RKO (cell line): ENCODE data around the gene CNGA1.
"Not testable (repeated sequence)": the region's sequence is repeated elsewhere in the genome, so short reads cannot be mapped to it uniquely, and the experiment has no call there.

ENCODE experiments used
- DNase-seq: peaks from one replicate; pipeline ENCODE4 v3.0.0-alpha.2; 2016; ENCODE audit warnings: low spot score

Gene CNGA1

DNA sequence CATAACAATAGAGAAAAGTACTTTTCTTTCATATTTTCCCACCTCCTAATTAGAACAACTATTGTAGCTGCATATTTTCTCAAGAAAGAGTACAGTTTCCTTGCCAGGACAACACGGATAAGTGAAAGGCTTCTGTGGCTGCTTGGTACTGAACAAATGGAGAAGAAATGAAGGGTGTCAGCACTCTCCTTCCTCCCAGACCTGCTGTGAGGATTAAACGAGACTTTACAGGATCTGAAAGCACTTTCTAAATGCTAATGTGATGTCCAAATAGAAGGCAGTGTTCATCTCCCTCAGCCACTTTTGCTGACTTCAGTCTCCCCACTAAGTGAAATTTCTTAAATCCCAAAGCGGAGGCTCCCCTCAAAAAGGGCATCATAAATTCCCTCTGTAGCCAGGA, 14.0 kb upstream of the CNGA1 start:
- DNase-seq = no peak

DNA sequence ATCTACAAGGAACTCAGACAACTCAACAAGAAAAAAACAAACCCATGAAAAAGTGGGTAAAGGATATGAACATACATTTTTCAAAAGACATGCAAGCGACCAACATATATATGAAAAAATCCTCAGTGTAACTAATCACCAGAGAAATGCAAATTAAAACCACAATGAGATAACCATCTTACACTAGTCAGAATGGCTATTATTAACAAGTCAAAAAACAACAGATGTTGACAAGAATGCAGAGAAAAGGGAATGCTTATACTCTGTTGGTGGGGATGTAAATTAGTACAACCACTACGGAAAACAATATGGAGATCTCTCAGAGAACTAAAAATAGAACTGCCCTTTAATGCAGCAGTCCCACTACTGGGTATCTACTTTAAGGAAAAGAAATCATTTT, 12.2 kb upstream of the CNGA1 start:
- no peak for DNase-seq

DNA sequence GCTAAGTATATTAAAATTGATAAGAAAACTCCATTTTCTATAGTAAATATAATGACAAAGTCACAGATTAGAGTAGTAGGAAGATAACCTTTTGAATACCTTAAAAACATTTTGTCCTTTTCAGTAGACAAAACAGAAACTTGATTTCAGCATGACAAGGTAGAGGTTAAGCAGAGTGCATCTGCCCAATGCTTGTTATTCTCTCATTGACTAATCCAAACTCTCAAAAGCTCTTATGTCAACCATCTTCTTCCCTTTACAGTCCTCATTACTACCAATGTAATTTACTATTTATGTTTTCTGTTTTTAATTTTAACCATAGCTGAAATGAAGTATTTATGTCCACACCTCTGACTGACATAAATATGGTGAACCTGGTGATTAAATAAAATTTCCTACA, 11.2 kb upstream of the CNGA1 start:
- DNase-seq = no peak

DNA sequence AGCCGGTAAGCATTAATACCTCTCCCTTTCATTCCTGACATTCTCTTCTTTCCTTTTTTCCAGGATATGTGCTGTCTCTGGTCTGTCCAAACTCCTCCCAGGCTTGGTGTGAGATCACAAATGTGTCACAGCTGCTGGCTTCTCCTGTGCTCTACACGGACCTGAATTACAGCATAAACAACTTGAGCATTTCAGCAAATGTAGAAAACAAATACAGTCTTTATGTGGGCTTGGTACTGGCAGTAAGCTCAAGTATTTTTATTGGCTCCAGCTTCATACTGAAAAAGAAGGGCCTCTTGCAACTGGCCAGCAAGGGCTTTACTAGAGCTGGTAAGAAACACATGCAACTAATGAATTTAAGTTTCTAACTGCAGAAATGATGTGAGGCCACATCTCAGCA, 8.5 kb upstream of the CNGA1 start:
- DNase-seq = no peak

DNA sequence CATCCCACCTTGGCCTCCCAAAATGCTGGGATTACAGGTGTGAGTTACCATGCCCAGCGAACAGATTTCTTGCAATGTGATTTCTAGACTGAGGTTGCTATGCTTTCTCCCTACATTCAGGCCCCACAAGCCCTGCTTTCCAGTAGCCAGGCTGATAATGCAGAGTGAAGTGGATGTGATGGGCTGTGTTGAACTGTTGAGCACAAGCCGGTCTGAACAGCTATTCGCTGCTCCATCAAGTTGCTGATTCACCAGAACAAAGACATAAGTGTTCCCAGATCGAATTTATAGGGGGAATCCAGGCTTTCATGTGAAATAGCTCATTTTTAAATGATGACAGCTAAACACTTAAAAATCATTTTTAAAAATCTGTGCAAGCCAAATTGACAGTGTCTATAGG, 8.0 kb upstream of the CNGA1 start:
- DNase-seq = no peak

DNA sequence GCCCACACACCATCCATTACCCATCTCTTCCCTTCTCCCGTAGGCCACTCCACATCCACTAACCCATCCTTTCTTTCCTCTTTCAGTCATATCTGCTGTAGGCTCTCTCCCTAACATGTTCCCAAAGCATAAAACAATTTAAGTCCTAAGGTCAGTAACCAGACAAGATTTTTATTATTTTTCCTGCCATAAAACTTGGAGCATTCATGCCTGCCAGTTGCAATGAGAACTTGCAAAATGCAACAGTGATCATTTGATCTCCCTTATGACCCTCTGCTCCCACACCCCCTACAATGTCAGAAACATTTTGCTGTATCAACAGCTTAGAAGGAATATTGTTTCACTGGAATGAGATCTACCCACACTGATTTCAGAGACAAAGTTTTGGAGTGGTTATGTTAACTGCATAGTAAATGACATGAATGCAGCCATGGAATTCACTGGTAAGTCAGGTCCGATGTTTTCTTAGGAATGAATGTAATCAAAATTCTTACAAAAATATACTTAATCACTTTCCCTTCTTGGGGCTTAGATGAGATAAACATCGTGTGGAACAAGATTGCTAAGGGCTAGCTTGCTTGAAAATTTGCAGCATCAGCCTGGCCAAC, 5.8 kb upstream of the CNGA1 start:
- DNase-seq = no peak

DNA sequence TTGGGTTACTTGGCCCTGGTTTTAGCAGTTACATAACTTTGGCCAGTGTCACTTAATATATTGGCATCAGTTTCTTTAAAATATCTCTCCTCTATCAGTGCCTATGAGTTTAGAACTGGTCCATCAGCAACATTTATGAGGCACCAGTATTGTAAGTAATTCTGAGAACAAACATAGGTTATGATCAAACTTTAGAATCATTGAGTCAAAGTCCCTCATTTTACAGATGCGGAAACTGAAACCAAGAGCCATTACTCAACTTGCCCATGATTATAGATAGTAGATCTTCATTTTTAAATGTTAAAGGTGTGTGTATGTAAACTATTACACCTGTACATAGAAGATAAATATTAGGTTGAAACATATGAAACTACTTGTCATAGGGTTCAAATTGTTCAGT, 4.6 kb upstream of the CNGA1 start:
- DNase-seq = no peak

DNA sequence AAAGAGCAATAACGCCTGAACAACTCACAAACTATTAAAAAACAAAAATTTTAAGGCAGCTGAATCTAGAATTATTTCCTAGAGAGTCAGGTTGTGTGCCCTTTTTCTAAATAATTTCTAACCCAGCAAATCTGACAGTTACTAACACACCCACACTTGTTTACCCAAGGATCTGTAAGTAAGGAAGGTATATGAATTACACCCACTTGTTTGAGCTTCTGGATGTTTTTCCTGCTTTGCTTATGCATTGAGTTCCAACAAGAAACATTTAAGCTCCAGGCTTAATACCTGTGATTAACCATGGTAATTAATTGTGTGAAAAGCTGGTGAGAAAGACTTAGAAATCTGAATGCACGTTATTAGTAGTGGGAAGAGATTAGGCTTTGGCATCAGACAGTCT, 1.6 kb upstream of the CNGA1 start:
- DNase-seq = no peak

DNA sequence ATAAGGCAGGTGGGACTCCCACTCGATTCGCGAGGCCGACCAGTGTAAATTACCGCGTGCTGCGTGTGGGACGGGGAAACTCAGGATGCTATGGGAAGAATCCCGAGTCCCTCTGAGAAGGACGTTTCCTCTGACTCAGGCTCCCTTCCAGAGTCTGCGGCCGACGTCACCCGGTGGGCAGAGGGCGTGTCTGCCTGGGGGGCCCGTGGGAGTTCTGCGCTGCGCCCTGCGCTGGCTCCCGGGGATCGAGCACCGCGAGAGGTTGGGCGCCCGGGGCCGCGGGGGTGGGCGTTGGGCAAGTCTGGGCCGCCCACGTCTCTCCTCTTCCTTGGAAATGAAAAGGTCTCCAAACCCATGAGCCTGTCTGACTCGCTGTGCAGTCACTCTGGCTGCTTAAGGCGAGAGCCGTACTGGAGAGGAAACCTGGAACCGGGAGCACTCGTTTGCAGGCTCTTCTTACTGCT, 659 bp upstream of the CNGA1 start:
- peak; percentile 90 for DNase-seq

DNA sequence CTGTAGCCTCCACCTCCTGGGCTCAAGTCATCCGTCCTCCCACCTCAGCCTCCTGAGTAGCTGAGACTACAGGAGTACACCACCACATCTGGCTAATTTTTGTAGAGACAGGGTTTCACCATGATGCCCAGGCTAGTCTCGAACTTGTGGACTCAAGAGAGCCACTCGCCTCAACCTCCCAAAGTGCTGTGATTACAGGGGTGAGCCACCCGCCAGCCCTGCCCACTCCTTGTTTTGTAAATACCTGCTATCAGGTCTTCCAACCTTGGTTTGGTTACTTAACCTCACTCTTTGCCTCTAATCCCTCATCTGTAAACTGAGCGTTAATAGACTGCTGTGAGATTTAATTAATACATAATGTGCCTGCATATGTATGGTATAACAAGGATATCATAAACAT, 803 bp downstream of the CNGA1 start:
- DNase-seq = no peak

DNA sequence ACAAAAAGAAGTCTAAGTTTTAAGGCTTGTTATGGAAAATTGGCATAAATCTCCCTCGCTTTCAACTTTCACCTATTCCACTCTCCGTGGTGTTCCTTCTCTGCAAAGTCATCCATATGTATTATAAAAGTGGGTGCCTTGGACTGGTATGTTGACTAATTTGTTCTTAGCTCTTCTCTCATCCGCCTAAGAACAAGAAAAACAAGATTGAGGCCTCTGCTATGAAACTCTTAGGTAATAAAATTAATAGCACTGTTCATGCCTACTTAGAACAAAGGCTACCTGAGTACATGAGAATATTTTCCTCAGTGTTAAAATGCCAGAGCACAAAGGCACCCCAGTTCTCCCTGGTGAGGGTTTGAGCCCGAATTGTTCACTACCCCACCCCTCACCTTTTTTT, 1.3 kb downstream of the CNGA1 start:
- no peak for DNase-seq

DNA sequence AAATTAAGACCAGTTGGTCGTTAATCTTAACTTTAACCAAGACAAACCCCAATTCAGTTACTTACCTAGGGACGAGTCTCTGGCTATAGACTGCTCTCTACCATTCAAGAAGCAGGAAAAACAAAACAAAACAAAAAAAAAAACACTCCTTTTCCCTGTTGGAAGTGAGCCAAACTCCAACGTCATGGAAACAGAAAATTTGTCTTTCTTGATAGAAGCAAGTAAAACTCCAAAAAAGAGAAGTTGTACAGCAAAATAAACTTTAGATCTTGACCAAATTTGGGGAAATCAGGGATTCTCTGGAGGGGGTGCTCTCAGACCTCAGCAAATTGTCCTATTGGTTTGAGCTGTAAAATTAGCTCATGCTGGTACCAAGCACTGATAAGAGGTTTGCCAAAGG, 3.7 kb downstream of the CNGA1 start:
- no peak for DNase-seq

DNA sequence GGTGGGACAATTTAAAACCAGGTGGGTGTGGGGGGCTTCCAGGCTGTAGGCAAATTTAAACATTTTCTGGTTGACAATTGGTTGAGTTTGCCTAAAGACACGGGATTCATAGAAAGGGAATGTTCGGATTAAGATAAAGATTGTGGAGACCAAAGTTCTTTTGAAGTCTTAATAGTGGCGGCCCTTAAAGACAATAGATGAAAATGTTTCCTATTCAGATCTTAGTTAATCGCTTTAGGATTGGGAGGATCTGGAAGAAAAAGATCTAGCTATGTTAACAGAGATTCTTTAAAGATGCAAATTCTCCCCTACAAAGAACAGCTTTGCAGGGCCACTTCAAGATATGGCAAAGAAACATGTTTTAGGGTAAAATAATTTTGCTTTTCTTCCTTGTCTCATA, 4.8 kb downstream of the CNGA1 start:
- DNase-seq = no peak

DNA sequence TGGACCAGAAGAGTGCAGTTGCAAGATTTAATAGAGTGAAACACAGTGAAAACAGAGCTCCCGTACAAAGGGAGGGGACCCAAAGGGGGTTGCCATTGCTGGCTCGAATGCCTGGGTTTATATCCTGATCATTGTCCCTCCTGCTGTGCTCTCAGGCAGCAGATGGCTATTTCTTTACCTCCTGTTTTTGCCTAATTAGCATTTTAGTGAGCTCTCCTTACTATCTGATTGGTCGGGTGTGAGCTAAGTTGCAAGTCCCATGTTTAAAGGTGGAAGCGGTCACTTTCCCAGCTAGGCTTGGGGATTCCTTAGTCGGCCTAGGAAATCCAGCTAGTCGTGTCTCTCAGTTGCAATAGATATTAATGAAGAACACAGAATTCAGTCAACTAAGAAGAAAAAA, 5.6 kb downstream of the CNGA1 start:
- DNase-seq = not testable (repeated sequence)

DNA sequence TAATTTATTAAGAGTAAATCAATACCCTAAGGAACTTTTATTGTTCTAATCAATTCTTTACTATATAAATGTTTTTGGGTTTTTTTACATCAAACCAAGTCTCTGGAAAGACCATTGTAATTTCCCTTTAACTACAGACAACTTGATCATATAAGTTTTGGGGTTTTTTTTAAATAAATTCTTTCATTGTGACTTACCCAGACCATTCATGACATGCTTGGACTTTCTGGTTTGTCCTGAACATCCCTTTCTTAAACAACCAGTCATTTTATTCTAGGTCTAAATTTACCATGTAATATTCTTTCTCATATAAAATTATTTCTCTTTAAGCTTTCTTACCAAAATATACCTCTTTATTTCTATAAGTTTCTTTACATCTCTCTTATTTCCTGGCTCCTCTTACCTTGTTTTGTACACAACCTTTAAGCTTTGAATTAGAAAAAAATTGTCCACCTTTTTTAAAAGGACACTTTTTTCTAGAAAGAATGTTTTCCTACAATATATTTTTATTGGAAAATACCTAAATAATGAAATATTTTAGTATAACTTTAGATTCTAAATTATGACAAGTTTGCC, 8.4 kb downstream of the CNGA1 start:
- DNase-seq = no peak

DNA sequence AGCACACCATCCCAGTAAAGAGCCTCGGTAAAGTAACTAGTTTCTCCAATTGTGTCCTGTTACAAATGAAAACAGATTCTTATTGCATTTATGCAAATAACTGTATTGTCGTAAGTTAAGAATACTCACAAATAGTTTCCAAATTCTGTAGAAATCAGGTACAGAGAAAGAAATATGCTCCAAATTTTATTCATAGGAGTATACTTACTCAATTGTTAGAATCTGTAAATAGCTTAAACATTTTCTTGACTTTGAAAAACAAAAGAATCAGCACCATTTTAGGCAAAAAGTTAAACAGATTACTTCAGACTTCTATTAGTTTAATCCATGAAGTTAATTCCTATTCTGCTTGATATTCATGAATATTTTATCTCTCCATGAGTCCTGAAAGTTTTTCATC, 10.7 kb downstream of the CNGA1 start:
- DNase-seq = no peak

DNA sequence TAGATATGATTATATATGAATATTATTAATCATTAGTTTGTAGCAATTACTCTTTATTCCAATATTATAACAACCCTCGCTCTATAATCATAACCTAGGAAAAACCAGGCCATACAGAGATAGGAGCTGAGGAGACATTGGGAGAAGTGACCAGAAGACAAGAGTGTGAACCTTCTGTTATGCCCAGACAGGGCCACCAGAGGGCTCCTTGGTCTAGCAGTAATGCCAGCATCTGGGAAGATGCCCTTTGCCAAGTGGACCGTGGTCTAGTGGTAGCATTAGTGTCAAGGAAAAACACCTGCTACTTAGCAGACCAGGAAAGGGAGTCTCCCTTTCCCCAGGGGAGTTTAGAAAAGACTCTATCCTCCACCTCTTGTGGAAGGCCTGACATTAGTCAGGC, 12.9 kb downstream of the CNGA1 start:
- peak; percentile 41 for DNase-seq

DNA sequence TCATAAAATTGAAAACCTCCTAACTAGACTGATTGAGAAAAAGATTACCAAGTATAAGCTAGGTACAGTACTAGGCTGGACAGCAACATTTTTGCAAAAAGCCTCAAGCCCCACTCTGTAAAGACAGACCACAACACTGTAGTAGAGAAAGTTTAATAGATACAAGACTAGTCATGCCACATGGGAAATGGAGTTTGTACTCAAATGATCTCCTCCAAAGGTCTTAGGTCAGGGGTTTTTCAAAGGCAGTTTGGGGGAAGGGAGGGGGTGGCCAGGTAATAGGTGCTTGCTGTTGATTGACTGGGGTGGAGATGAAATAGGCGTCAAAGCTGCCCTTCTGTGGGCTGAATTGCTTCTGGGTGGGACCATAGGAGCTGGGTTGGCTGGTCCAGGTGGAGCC, 14.2 kb downstream of the CNGA1 start:
- no peak for DNase-seq

DNA sequence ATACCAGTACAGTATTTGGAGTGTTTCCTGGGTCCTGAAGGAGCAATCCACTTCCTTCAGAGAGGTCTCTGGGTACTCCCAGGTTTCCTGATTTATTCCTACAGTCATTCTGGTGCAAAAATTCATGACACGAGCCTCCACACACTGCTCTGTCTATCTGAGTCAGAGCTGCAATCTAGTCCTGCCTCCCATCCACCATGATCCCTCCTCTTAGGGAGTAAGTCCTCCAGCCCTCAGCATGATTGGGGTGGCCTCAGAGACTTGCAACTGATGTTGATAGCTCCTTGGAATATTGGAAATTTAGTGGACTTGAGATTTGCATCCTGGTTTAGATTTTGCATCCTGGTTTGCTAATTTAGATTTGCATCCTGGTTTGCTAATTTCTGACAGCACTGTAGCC, 20.5 kb downstream of the CNGA1 start:
- DNase-seq = no peak

DNA sequence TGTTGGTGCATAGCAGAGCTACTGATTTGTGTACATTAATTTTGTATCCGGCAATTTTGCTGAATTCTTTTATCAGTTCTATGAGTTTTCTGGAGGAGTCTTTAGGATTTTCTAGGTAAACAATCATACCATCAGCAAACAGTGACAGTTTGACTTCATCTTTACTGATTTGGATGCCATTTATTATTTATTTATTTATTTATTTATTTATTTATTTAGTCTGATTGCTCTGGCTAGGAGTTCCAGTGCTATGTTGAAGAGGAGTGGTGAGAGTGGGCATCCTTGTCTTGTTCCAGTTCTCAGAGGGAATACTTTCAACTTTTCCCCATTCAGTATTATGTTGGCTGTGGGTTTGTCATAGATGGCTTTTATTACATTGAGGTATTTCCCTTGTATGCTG, 24.0 kb downstream of the CNGA1 start:
- DNase-seq = not testable (repeated sequence)

DNA sequence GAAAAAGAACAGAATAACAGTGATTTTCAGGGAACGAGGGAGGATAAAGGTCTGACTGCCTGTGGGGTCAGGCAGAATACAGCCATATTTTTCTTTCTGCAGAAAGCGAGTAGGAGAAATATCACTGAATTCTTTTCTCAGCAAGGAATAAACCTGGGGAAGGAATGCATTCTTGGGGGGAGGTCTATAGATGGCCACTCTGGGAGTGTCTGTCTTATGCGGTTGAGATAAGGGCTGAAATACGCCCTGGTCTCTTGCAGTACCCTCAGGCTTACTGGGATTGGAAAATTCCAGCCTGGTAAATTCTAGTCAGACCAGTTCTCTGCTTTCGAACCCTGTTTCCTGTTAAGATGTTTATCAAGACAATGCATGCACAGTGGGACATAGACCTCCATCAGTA, 26.3 kb downstream of the CNGA1 start:
- no peak for DNase-seq

DNA sequence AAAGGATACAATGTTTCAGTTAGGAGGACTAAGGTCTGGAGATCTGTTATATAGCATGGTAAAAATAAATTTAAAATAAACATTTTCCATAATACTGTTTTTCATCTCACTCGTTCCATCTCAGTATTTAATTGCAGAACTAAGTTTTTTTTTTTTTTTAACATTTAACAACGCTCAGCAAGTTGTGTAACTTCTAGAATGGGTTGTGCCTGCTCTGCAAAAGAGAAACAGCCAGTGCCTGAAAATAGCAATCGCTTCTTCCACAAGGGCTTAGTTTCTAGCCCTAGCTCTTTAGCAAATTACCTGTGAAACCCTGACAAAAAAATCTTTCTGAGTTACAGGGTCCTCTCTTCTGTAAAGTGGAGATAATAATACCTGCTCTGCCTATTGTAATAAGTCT, 41.9 kb downstream of the CNGA1 start:
- DNase-seq = no peak

DNA sequence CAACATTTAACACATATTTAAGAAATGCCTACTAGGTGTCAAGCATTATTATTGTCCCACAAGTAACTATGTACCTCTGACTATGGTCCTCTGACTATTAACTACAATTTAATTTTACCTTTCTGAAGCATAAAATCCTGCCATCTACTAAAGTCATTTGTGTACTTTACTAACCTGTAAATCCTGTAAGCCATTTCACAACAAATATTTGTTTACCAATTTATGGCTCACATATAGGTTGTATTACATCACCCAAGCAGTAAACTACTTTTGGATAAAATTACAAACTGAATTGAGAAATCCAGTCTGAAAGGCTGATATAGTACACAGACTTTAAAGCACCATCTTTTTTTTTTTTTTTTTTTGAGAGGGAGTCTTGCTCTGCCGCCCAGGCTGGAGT, 43.8 kb downstream of the CNGA1 start:
- DNase-seq = no peak

DNA sequence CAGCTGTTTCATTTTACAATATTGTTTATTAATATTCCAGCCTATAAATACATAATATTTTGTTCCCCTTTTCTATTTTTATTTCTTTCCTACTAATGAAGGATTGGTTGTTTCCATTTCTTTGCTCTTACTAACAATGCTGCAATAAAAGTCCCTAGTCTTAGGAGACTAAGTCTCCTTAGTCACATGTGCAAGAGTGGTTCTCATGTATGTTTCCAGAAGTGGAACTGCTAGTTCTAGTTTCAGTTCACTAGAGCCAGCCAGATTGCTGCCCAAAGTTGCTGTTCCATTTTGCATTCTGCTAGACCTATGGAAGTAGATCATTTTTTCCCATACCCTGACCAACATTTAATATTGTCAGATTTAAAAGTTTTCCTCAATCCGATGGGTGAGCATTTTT, 44.3 kb downstream of the CNGA1 start:
- no peak for DNase-seq

DNA sequence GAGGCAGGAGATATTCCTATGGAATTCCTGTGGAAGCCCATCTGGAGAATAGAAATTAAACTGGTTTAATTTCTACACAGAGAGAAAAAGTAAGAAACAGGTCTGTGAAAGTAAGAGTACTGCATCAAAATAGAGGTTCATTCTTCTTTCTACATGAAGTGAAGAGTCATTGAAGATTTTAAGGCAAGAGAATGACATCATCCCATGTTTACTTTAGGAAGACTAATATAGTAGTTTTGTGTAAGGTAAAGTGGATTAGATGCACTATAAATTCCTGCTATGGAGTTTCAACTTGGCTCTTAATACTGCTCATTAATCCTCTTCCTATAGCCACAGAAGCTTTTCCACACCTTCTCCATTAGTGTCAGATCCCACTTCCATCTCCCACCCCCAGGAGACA, 47.6 kb downstream of the CNGA1 start:
- no peak for DNase-seq
